Suprapubic skin (tissue), 4 donors: ENCODE data around the gene MARCHF3. TPM values are rescaled to one million over a fixed set of nuclear protein-coding genes. Genes with fewer than 3 reads are reported as not detected.

ENCODE experiments used
- DNase-seq, 2 donors: peaks; one replicate each; pipeline ENCODE4 v3.0.0-alpha.2; 2019; ENCODE audit warnings: low spot score in 2 of 2
- H3K27ac ChIP-seq: fragments of 200-600 bp; sonication (generic); one replicate; pipeline ENCODE4 v1.5.1; 2019
- H3K27me3 ChIP-seq: fragments of 200-600 bp; sonication (generic); one replicate; pipeline ENCODE4 v1.5.1; 2019
- H3K36me3 ChIP-seq: fragments of 200-600 bp; sonication (generic); one replicate; pipeline ENCODE4 v1.5.1; 2019
- H3K4me1 ChIP-seq: fragments of 200-600 bp; sonication (generic); one replicate; pipeline ENCODE4 v1.5.1; 2019
- H3K4me3 ChIP-seq: fragments of 200-600 bp; sonication (generic); one replicate; pipeline ENCODE4 v1.5.1; 2019; ENCODE audit warnings: mild to moderate bottlenecking
- H3K9me3 ChIP-seq: fragments of 200-600 bp; sonication (generic); one replicate; pipeline ENCODE4 v1.5.1; 2019
- CTCF ChIP-seq, 2 donors: fragments of 200-600 bp in 1 of 2; fragments of 450-650 bp in 1 of 2; sonication (generic) in 1 of 2; IDR thresholded peaks; one replicate each; pipeline ENCODE4 v1.5.1; 2016 to 2019; ENCODE audit warnings: antibody characterized with exemption in 2 of 2, mild to moderate bottlenecking in 1 of 2, moderate library complexity in 1 of 2
- EP300 ChIP-seq: sonication (generic); formaldehyde crosslinking; IDR thresholded peaks from one replicate; pipeline ENCODE4 v1.6.1; 2017; ENCODE audit warnings: antibody characterized with exemption
- POLR2A ChIP-seq, 2 donors: fragments of 450-650 bp; IDR thresholded peaks; one replicate each; pipeline ENCODE4 v1.6.1; 2017; ENCODE audit warnings: antibody characterized with exemption in 2 of 2, mild to moderate bottlenecking in 2 of 2, moderate library complexity in 2 of 2
- POLR2AphosphoS5 ChIP-seq, 3 donors: sonication (generic); formaldehyde crosslinking; IDR thresholded peaks; one replicate each; pipeline ENCODE4 v1.6.1; 2017; ENCODE audit warnings: antibody characterized with exemption in 3 of 3
- WGBS: methylation state at CpG from one replicate; pipeline ENCODE4 v1.1.5; 2018; 5-methylcytosine and 5-hydroxymethylcytosine counted together
- total RNA-seq, 4 donors: library from RNA; depleted of rRNA; stranded (reverse); fragments of >200 nt; gene quantifications; one replicate each; pipeline ENCODE4 v1.1.0, GENCODE V29; 2016

MARCHF3 gene
- total RNA-seq, 4 donors from 2014 or later: 13.9 to 34.8 (median 27.0) TPM

GRCh38 chr5:126941403-126941802, 89.0 kb downstream of the MARCHF3 start:
- no peaks in the 10 kb centered on the region for H3K9me3 ChIP-seq
- 93% methylated on average over 1 of the region's 1 CpG for WGBS
- H3K4me3 ChIP-seq: no peak overlapping the region
- no peaks in the 10 kb centered on the region for H3K36me3 ChIP-seq
- no peaks in the 10 kb centered on the region for H3K27me3 ChIP-seq
- no peaks in the 10 kb centered on the region for H3K4me1 ChIP-seq
- H3K27ac ChIP-seq: no peak overlapping the region
- DNase-seq: no peak
- TF ChIP-seq CTCF (IDR thresholded peaks at IDR 0.05): no peak
- TF ChIP-seq POLR2A (IDR thresholded peaks at IDR 0.05): no peak
- no peak for TF ChIP-seq POLR2AphosphoS5 (IDR thresholded peaks at IDR 0.05)
- TF ChIP-seq EP300: no peak

- H3K9me3 ChIP-seq: no peaks in the 10 kb centered on the region
- no peak overlapping the region for H3K4me3 ChIP-seq
- H3K27me3 ChIP-seq: no peaks in the 10 kb centered on the region
- H3K36me3 ChIP-seq: no peaks in the 10 kb centered on the region
- 77% methylated on average over 5 of the region's 5 CpGs for whole genome bisulfite sequencing
- no peaks in the 10 kb centered on the region for H3K4me1 ChIP-seq
- TF ChIP-seq POLR2AphosphoS5 (IDR thresholded peaks at IDR 0.05) (no peak), CTCF (IDR thresholded peaks at IDR 0.05) (no peak), POLR2A (IDR thresholded peaks at IDR 0.05) (no peak), EP300 (no peak)
- H3K27ac ChIP-seq: no peak overlapping the region
- DNase-seq: no peak
Observed at GRCh38 chr5:126939887-126940286, 90.5 kb downstream of the MARCHF3 start.

- Histone ChIP-seq H3K27me3 (no peaks in the 10 kb centered on the region), H3K9me3 (no peaks in the 10 kb centered on the region), H3K4me1 (no peaks in the 10 kb centered on the region), H3K4me3 (no peak overlapping the region), H3K36me3 (no peaks in the 10 kb centered on the region), H3K27ac (no peak overlapping the region)
- no peak for TF ChIP-seq POLR2AphosphoS5 (IDR thresholded peaks at IDR 0.05)
- no peak for TF ChIP-seq CTCF (IDR thresholded peaks at IDR 0.05)
- no peak for TF ChIP-seq EP300
- TF ChIP-seq POLR2A (IDR thresholded peaks at IDR 0.05): no peak
- no peak for DNase-seq
Observed at GRCh38 chr5:126938466-126938865, 91.9 kb downstream of the MARCHF3 start.

- TF ChIP-seq EP300: no peak
- no peak for TF ChIP-seq CTCF (IDR thresholded peaks at IDR 0.05)
- TF ChIP-seq POLR2AphosphoS5 (IDR thresholded peaks at IDR 0.05): no peak
- TF ChIP-seq POLR2A (IDR thresholded peaks at IDR 0.05): no peak
- Histone ChIP-seq H3K27me3 (no peaks in the 10 kb centered on the region), H3K9me3 (no peaks in the 10 kb centered on the region), H3K4me3 (no peak overlapping the region), H3K36me3 (no peaks in the 10 kb centered on the region), H3K27ac (no peak overlapping the region), H3K4me1 (no peaks in the 10 kb centered on the region)
- 85% methylated on average over 2 of the region's 2 CpGs for WGBS
- no peak for DNase-seq
Observed at GRCh38 chr5:126937771-126938170, 92.6 kb downstream of the MARCHF3 start.

- 79% methylated on average over 4 of the region's 4 CpGs for WGBS
- H3K4me1 ChIP-seq: no peaks in the 10 kb centered on the region
- TF ChIP-seq EP300 (no peak), POLR2AphosphoS5 (IDR thresholded peaks at IDR 0.05) (no peak), POLR2A (IDR thresholded peaks at IDR 0.05) (no peak), CTCF (IDR thresholded peaks at IDR 0.05) (no peak)
- no peak for DNase-seq
- H3K36me3 ChIP-seq: no peaks in the 10 kb centered on the region
- H3K27ac ChIP-seq: no peak overlapping the region
- no peaks in the 10 kb centered on the region for H3K9me3 ChIP-seq
- H3K4me3 ChIP-seq: no peak overlapping the region
- H3K27me3 ChIP-seq: no peaks in the 10 kb centered on the region
Observed at GRCh38 chr5:126936775-126937418, 93.5 kb downstream of the MARCHF3 start.
